ENCODE measurements around the gene EDDM13.

GRCh38 chr19:56312787-56313657 lies 40.5 kb downstream of the EDDM13 start:
- no peak for TF ChIP-seq CTCF (IDR thresholded peaks at IDR 0.05 in 8 of 11, conservative IDR thresholded peaks at IDR 0.05 in 3 of 11)
- no peak for TF ChIP-seq POLR2A (IDR thresholded peaks at IDR 0.05)

All from spleen (tissue), 7 donors.